Erythroblast (primary cell): ENCODE data around the gene NR3C1.

Experiments
- GATA1 ChIP-seq: IDR thresholded peaks from 2 replicates; pipeline ENCODE4 v1.6.1; 2011; ENCODE audit warnings: low read depth, mild to moderate bottlenecking, control low read depth, low read length, moderate library complexity
- POLR2A ChIP-seq: IDR thresholded peaks from 2 replicates; pipeline ENCODE4 v1.6.1; 2011; ENCODE audit warnings: mild to moderate bottlenecking, low read length

- TF ChIP-seq POLR2A (no peak), GATA1 (no peak)
These were observed 23.7 kb upstream of the NR3C1 start for GRCh38 chr5:143427122-143427735.
